Astrocyte (in vitro differentiated cells and primary cell): ENCODE measurements around the gene JPT2.

Experiments used
- EZH2 ChIP-seq: IDR thresholded peaks from 2 replicates; pipeline ENCODE4 v1.6.1; 2012; ENCODE audit warnings: mild to moderate bottlenecking, low read length, inconsistent platforms; ENCODE audit not compliant: insufficient read depth
- TF ChIP-seq, protein P1 (sequence below): IDR thresholded peaks from 2 replicates; pipeline ENCODE4 v1.5.1; 2011; ENCODE audit warnings: low read depth, mild to moderate bottlenecking, inconsistent platforms, low read length, moderate library complexity; ENCODE audit not compliant: insufficient read depth

DNA sequence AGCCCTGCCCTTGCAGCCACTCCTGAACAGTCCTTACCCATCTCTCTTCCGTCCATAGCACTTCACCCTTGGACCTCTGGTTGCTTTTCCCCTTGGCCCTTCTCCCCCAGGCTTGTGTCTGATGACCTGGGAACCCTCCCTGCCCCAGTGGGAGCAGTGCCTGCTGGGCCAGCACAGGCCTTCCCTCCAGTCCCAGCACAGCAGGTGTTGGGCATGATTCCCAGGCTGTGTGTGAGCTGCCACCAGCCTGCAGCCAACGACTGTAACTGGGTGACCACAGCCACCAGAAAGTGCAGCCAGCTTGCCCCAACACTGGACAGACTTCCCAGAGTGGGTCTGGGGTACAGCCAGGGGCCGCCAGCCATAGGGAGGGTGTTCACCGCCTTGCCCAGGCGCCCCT is 35.9 kb upstream of the JPT2 start:
- TF ChIP-seq, protein P1, sequence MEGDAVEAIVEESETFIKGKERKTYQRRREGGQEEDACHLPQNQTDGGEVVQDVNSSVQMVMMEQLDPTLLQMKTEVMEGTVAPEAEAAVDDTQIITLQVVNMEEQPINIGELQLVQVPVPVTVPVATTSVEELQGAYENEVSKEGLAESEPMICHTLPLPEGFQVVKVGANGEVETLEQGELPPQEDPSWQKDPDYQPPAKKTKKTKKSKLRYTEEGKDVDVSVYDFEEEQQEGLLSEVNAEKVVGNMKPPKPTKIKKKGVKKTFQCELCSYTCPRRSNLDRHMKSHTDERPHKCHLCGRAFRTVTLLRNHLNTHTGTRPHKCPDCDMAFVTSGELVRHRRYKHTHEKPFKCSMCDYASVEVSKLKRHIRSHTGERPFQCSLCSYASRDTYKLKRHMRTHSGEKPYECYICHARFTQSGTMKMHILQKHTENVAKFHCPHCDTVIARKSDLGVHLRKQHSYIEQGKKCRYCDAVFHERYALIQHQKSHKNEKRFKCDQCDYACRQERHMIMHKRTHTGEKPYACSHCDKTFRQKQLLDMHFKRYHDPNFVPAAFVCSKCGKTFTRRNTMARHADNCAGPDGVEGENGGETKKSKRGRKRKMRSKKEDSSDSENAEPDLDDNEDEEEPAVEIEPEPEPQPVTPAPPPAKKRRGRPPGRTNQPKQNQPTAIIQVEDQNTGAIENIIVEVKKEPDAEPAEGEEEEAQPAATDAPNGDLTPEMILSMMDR: no peak
- TF ChIP-seq EZH2: no peak
